ENCODE measurements around the gene RGS4.

RGS4 gene

GRCh38 chr1:163104385-163105099 is 35.4 kb downstream of the RGS4 start:
- DNase-seq: no peak

GRCh38 chr1:163106364-163106987 is 37.3 kb downstream of the RGS4 start:
- DNase-seq: no peak

GRCh38 chr1:163107655-163108054 is 38.5 kb downstream of the RGS4 start:
- DNase-seq: no peak

GRCh38 chr1:163115887-163116286 is 46.7 kb downstream of the RGS4 start:
- no peak for DNase-seq

GRCh38 chr1:163119707-163120106 is 50.5 kb downstream of the RGS4 start:
- no peak for DNase-seq

GRCh38 chr1:163120372-163120771 is 51.2 kb downstream of the RGS4 start:
- DNase-seq: no peak

GRCh38 chr1:163124812-163125211 is 55.7 kb downstream of the RGS4 start:
- no peak for DNase-seq

Measured in fibroblast of skin of abdomen (primary cell).